ENCODE measurements around the gene ZC3H10.

Gene ZC3H10

GRCh38 chr12:56078931-56079722 lies 38.9 kb upstream of the ZC3H10 start:
- no peaks in the 10 kb centered on the region for H3K9me3 ChIP-seq
- peaks cover 5% of the 10 kb centered on the region; the same call in 1 of the 2 replicates for H3K27me3 ChIP-seq
- H3K36me3 ChIP-seq, result no peaks in the 10 kb centered on the region
- peak overlapping the region; percentile 68 for H3K4me3 ChIP-seq (ENCODE audit: low read depth, low read length)
- no peaks in the 10 kb centered on the region for H3K4me1 ChIP-seq
- peak; percentile 76 for TF ChIP-seq CTCF (IDR thresholded peaks at IDR 0.05; ENCODE audit: low read depth, low read length)
- peak; percentile 86 for DNase-seq

- Histone ChIP-seq H3K4me1 (no peaks in the 10 kb centered on the region), H3K4me3 (ENCODE audit: low read depth, low read length) (peak within 1 kb of the TSS; percentile 68), H3K9me3 (no peaks in the 10 kb centered on the region), H3K36me3 (no peaks in the 10 kb centered on the region), H3K27me3 (peaks cover 5% of the 10 kb centered on the region; the same call in 1 of the 2 replicates)
- DNase-seq, result peak; percentile 69
- TF ChIP-seq CTCF (IDR thresholded peaks at IDR 0.05; ENCODE audit: low read depth, low read length), result no peak
Observed at GRCh38 chr12:56079723-56080555, 38.1 kb upstream of the ZC3H10 start, which contains the start of gene ERBB3. ERBB3 (plus strand) TSS chr12:56080165; CDS start chr12:56080301, 136 bp downstream.

- H3K4me1 ChIP-seq, result no peaks in the 10 kb centered on the region
- no peaks in the 10 kb centered on the region for H3K36me3 ChIP-seq
- no peaks in the 10 kb centered on the region for H3K9me3 ChIP-seq
- H3K27me3 ChIP-seq, result peaks cover 5% of the 10 kb centered on the region; the same call in 1 of the 2 replicates
- TF ChIP-seq CTCF (IDR thresholded peaks at IDR 0.05; ENCODE audit: low read depth, low read length), result no peak
- no peak overlapping the region for H3K4me3 ChIP-seq (ENCODE audit: low read depth, low read length)
- DNase-seq, result no peak
Observed at GRCh38 chr12:56080556-56081138, 37.4 kb upstream of the ZC3H10 start.

- no peak overlapping the region for H3K4me3 ChIP-seq (ENCODE audit: low read depth, low read length)
- H3K36me3 ChIP-seq, result no peaks in the 10 kb centered on the region
- peak; percentile 39 for DNase-seq
Observed at GRCh38 chr12:56081393-56082347, 36.4 kb upstream of the ZC3H10 start.

More at GRCh38 chr12:56081393-56082347, 36.4 kb upstream of the ZC3H10 start:
- Histone ChIP-seq H3K9me3 (no peaks in the 10 kb centered on the region), H3K27me3 (peaks cover 5% of the 10 kb centered on the region; the same call in 1 of the 2 replicates), H3K4me1 (no peaks in the 10 kb centered on the region)
- no peak for TF ChIP-seq CTCF (IDR thresholded peaks at IDR 0.05; ENCODE audit: low read depth, low read length)

All from BE2C (cell line).